ENCODE measurements around the gene GNA14. TPM values are rescaled to one million over a fixed set of nuclear protein-coding genes. Genes with fewer than 3 reads are reported as not detected.

GNA14 gene
- total and polyA plus RNA-seq, 5 experiments from 2014 or later = 0.17 TPM; not detected in 4

- no peaks in the 10 kb centered on the region for H3K4me1 Mint-ChIP-seq
- POLR2A ChIA-PET = no interaction called here
Observed at GRCh38 chr9:77534376-77535057, 113.6 kb downstream of the GNA14 start.

DNA sequence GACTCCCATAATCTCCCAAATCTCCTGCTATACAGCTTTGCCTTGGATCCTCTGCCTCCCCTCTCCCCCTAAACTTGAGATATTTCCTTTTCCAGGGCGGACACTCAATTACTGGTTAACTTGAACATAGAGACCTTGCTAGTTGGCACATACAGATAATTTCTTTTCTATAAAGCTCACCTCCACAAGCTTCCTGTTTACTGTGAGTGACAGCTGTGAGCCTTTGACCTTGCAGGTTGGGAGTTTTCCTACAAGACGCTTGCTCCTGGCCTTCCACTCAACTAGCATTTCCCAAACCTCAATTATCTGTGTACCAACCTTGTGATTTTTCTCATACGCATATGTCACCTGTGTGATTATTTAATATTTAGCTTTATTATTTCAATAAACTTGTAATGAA, 114.5 kb downstream of the GNA14 start:
- Mint-ChIP-seq H3K4me1 (no peaks in the 10 kb centered on the region), H3K4me3 (no peak overlapping the region), H3K27ac (no peak overlapping the region), H3K9me3 (peaks cover 0 to 1% (median 0%) of the 10 kb centered on the region in 9 donors), H3K27me3 (peaks cover 0 to 5% (median 1%) of the 10 kb centered on the region in 5 donors), H3K36me3 (no peaks in the 10 kb centered on the region)
- ATAC-seq = no peak
- POLR2A ChIA-PET = no interaction called here
- DNase-seq = no peak

More at GRCh38 chr9:77534376-77535057, 113.6 kb downstream of the GNA14 start:
- ATAC-seq (no peak), DNase-seq (no peak)
- H3K4me3 Mint-ChIP-seq = no peak overlapping the region
- no peak overlapping the region for H3K27ac Mint-ChIP-seq
- peaks cover 0 to 7% (median 0%) of the 10 kb centered on the region in 3 donors for H3K36me3 Mint-ChIP-seq
- peaks cover 0 to 7% (median 3%) of the 10 kb centered on the region in 9 donors for H3K9me3 Mint-ChIP-seq
- H3K27me3 Mint-ChIP-seq = peaks cover 2 to 9% (median 4%) of the 10 kb centered on the region in 5 donors

DNA sequence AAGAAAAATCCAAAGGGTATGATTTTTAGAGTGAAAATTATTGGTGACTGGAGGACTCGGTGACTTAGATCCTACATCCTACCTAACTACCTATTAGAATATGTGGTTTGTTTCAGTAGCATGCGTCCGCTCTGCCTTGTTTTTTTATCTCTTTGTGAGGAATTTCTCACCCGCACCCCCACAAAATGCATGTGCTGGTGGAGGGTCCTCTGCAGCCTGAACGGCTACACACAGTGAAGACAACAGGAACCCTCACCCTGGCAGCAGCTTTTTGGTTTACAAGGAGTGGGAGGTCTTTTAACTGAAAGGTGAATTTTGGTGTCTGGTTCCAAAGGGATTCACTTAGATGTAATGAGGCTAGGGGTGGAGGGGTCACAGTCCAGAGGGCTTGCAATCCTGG, 115.5 kb downstream of the GNA14 start:
- peaks cover 0 to 8% (median 1%) of the 10 kb centered on the region in 5 donors for H3K27me3 Mint-ChIP-seq
- DNase-seq (no peak), ATAC-seq (no peak)
- H3K27ac Mint-ChIP-seq = no peak overlapping the region
- no peak overlapping the region for H3K4me3 Mint-ChIP-seq
- H3K9me3 Mint-ChIP-seq = peaks cover 0 to 4% (median 0%) of the 10 kb centered on the region in 9 donors
- no peaks in the 10 kb centered on the region for H3K4me1 Mint-ChIP-seq
- H3K36me3 Mint-ChIP-seq = no peaks in the 10 kb centered on the region
- POLR2A ChIA-PET = no interaction called here

DNA sequence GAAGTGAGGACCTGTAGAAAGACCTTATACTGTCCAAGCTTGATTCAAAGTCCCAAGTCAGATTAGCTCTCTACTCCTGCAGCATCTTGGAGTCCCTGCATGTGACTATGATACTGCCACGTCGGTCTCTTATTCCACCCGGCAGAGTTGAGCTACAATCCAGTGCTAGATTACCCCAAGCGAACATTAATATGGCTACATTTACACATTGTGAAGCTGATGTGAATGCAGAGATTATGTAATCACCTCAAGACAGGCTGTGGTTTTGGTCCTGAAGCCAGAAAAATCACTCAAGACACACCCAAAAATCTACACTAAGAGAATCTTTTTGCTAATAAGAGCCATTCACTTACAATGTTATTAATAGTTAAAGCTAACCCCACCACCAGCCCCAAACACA, 116.7 kb downstream of the GNA14 start:
- H3K27ac Mint-ChIP-seq = no peak overlapping the region
- ATAC-seq = no peak

DNA sequence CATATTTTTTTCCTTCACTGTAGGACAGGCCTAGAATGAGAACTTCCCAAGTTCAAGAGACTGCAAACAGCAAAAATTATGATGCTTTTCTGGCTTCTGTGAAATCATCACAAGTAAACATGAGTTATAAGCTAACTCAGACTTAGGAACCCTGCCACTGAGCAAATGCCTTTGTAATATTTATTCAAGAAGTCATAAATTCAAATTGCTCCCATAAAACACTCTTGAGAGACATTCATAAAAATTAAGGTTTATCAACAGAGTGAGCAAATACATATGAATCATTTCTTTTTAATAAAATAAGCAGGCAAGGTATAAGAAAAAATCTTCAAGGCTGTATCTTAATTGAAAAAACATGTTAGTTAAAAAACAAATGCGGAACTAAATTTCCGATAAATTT, 124.2 kb downstream of the GNA14 start:
- ATAC-seq = no peak
- Mint-ChIP-seq H3K27ac (no peak overlapping the region), H3K9me3 (peaks cover 0 to 9% (median 0%) of the 10 kb centered on the region in 9 donors), H3K36me3 (no peaks in the 10 kb centered on the region), H3K27me3 (peaks cover 0 to 6% (median 0%) of the 10 kb centered on the region in 5 donors), H3K4me1 (peaks cover 0 to 2% (median 0%) of the 10 kb centered on the region in 4 donors), H3K4me3 (no peak overlapping the region)
- no peak for DNase-seq
- POLR2A ChIA-PET = no interaction called here

More for the DNA sequence above, 116.7 kb downstream of the GNA14 start:
- Mint-ChIP-seq H3K4me1 (no peaks in the 10 kb centered on the region), H3K36me3 (no peaks in the 10 kb centered on the region), H3K9me3 (peaks cover 0 to 6% (median 0%) of the 10 kb centered on the region in 9 donors), H3K4me3 (no peak overlapping the region), H3K27me3 (peaks cover 0 to 8% (median 1%) of the 10 kb centered on the region in 5 donors)
- no peak for DNase-seq
- POLR2A ChIA-PET = no interaction called here

DNA sequence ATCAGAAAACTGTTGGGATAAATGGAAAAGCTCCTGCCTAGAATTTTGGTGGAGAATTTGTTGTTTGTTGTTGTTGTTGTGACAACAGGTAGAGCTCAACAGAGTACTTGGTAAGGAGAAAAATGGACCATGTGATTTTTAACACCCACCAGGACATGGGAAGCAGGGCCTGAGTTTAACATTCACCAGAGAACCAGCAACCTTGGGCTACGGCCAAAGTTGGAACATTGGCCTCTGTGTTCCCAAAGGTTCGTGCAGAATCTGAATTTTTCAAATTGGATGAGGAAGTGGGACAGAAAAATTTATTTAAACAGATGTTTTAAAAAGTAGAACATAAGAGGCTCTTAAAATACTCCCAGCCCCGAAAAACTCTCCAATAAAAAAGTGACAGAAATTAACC, 127.0 kb downstream of the GNA14 start:
- H3K27me3 Mint-ChIP-seq = peaks cover 0 to 2% (median 0%) of the 10 kb centered on the region in 5 donors
- DNase-seq (no peak), ATAC-seq (no peak)
- peaks cover 0 to 4% (median 0%) of the 10 kb centered on the region in 9 donors for H3K9me3 Mint-ChIP-seq
- POLR2A ChIA-PET = no interaction called here
- H3K4me3 Mint-ChIP-seq = no peak overlapping the region
- H3K36me3 Mint-ChIP-seq = no peaks in the 10 kb centered on the region
- H3K4me1 Mint-ChIP-seq = peaks cover 0 to under 1% (median 0%) of the 10 kb centered on the region in 4 donors
- no peak overlapping the region for H3K27ac Mint-ChIP-seq

DNA sequence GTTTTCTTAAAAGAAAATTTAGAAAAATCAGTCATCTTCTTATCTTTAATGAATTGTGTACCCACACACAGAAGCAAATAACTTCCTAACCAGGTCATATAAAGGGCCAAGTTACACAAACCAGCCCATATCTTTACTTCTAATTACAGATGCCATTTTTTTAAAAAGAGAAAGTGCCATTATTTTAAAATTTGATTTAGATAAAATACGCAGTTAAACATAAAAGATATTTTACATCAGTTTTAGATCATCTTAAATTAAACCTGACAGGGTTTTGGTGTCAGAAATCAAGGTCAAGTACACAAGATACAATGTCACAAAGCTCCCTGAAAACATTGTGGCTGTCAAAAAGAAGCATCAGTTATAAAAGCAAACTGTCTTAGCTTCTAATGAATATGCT, 129.4 kb downstream of the GNA14 start:
- Mint-ChIP-seq H3K9me3 (no peaks in the 10 kb centered on the region), H3K4me3 (no peak overlapping the region), H3K4me1 (peaks cover 3 to 12% (median 3%) of the 10 kb centered on the region in 4 donors), H3K36me3 (no peaks in the 10 kb centered on the region), H3K27ac (no peak overlapping the region), H3K27me3 (peaks cover 0 to 2% (median 0%) of the 10 kb centered on the region in 5 donors)
- ATAC-seq (no peak), DNase-seq (no peak)
- POLR2A ChIA-PET = no interaction called here

DNA sequence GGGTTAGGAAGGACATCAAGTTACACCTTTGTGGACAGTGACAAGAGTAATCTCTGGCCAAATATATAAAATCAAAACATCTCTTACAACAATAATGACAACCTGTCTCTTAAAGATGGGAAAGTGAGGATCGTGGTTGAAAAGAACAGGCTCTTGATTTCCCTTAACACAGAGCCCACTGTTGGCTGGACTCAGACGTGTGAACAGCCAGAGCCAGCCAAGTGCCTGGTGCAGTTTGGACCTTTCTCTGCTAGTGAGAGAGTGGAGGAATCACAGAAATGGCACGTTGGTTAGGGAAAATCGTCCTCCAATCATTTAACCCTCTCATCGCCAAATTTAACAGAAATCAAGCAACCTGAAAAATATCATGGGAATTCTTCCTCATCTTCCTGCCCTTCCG, 131.3 kb downstream of the GNA14 start:
- Mint-ChIP-seq H3K36me3 (no peaks in the 10 kb centered on the region), H3K27me3 (peaks cover 0 to 2% (median 0%) of the 10 kb centered on the region in 5 donors)
- POLR2A ChIA-PET = no interaction called here

DNA sequence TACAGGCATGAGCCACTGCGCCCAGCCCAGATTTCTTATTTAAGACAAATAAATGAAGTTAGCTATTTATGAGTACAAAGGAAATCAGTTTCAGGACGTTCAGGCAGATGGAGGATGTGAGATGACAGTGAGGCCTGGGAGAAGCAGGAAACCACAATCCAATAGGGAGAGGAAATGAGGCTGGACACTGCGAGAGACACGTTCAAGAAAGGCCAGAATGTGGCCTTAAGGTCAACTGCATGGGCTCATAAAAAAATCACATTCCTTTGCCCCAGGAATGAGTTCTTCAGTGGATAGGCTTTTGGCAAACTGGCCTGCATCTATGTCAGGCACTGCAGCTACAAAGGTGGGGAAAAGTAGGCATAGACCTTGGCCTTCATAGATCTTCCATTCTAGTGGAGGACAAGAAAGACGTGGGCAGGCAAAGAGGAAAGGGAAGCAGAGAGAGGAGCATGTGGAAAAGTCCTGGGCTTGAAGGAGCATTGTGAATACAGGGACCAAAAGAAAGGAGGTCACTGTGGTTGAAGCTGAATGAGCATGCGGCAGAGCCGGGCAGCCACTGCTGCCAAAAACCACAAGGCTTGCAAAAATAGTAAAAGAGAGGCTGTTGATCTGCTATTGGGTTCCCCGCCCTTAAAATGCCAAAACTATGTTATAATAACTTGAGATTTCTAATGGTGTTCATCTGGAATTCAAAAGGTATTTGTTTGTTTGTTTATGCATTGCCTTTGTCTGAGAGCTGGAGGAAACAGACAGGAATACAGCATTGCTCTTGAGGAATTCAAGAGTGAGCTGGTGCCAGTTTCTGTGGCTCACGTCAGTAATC, 133.0 kb downstream of the GNA14 start:
- no peaks in the 10 kb centered on the region for H3K27me3 Mint-ChIP-seq
- DNase-seq = no peak
- no peaks in the 10 kb centered on the region for H3K9me3 Mint-ChIP-seq
- H3K36me3 Mint-ChIP-seq = no peaks in the 10 kb centered on the region
- POLR2A ChIA-PET = no interaction called here
- peak overlapping the region in 2 of 10 donors; percentile 17 to 31 for H3K27ac Mint-ChIP-seq
- no peak for ATAC-seq
- no peak overlapping the region for H3K4me3 Mint-ChIP-seq
- H3K4me1 Mint-ChIP-seq = peaks cover 3 to 12% (median 3%) of the 10 kb centered on the region in 4 donors

More for the DNA sequence above, 131.3 kb downstream of the GNA14 start:
- DNase-seq (no peak), ATAC-seq (no peak)
- Mint-ChIP-seq H3K4me3 (no peak overlapping the region), H3K9me3 (no peaks in the 10 kb centered on the region), H3K27ac (no peak overlapping the region), H3K4me1 (peaks cover 3 to 12% (median 3%) of the 10 kb centered on the region in 4 donors)

DNA sequence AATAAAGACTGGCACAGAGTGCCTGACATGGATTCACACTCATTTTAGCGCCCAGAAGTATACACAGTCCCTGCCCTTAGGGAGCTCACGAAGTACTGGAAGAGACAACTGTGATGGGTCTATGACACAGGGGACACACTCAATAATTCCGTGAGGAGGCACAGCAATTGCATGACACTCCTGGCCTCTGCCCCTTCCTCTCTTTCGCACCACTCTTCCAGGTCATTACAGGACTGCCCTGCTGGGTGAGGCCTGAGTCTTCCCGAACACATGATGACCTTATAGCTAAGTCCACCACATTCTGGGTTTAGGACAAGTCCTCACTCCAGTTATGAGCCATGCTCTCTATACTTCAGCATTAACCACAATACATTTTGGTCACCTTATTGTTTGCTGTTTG, 134.7 kb downstream of the GNA14 start:
- H3K27ac Mint-ChIP-seq = no peak overlapping the region
- DNase-seq (no peak), ATAC-seq (no peak)
- H3K9me3 Mint-ChIP-seq = no peaks in the 10 kb centered on the region
- no peaks in the 10 kb centered on the region for H3K36me3 Mint-ChIP-seq
- POLR2A ChIA-PET = no interaction called here
- peaks cover 3 to 12% (median 3%) of the 10 kb centered on the region in 4 donors for H3K4me1 Mint-ChIP-seq
- H3K27me3 Mint-ChIP-seq = peaks cover 0 to 3% (median 0%) of the 10 kb centered on the region in 5 donors
- H3K4me3 Mint-ChIP-seq = no peak overlapping the region

- no peak overlapping the region for H3K27ac Mint-ChIP-seq
Observed at GRCh38 chr9:77512876-77513275, 135.2 kb downstream of the GNA14 start.

DNA sequence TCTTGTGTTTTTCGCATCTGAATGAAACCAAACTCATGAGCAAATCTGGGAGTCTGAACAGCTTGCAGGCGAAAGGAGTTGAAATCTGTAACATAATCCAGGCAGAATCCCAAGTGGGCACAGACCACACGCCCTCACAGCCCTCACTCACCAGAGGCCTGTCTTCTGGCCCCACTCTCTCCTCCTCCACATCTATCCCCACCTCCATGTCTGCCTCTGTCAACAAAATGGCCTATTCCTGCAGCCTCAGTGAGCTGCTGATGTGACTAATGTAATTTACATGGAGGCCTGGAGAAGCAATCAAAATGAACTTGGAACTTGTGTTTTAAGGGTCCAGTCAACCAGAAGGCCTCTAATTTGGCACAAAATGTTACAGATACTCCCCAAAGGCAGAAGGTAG, 136.6 kb downstream of the GNA14 start:
- no peak for DNase-seq
- no peak for ATAC-seq
- POLR2A ChIA-PET = no interaction called here
- Mint-ChIP-seq H3K4me3 (no peak overlapping the region), H3K27ac (no peak overlapping the region), H3K36me3 (no peaks in the 10 kb centered on the region), H3K9me3 (no peaks in the 10 kb centered on the region), H3K27me3 (peaks cover 0 to 6% (median 0%) of the 10 kb centered on the region in 5 donors), H3K4me1 (peaks cover 3 to 12% (median 3%) of the 10 kb centered on the region in 4 donors)

More at GRCh38 chr9:77512876-77513275, 135.2 kb downstream of the GNA14 start:
- H3K27me3 Mint-ChIP-seq = peaks cover 0 to 6% (median 0%) of the 10 kb centered on the region in 5 donors
- H3K36me3 Mint-ChIP-seq = no peaks in the 10 kb centered on the region
- no peaks in the 10 kb centered on the region for H3K9me3 Mint-ChIP-seq
- POLR2A ChIA-PET = no interaction called here
- no peak overlapping the region for H3K4me3 Mint-ChIP-seq
- peaks cover 3 to 12% (median 3%) of the 10 kb centered on the region in 4 donors for H3K4me1 Mint-ChIP-seq
- no peak for DNase-seq
- ATAC-seq = no peak

DNA sequence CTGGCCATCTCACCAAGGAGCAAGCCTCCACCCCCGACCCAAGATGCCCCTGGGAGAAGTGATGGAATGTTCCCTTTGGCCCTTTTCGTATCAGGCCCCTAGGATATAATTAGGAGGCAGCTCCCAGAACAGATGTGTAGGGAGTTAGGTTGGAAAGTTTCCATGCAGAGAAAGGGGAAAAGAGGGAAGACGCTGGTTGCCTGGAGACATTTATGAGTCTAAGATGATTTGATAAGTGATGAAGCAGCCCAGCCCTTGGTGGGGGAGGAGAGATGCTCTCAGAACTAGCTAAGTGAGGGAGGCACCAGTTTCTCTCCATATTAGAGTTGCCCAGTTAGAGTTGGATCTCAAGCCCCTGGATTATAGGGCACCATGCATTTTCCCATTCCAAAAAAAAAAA, 137.5 kb downstream of the GNA14 start:
- Mint-ChIP-seq H3K36me3 (no peaks in the 10 kb centered on the region), H3K27ac (no peak overlapping the region), H3K9me3 (no peaks in the 10 kb centered on the region), H3K4me3 (no peak overlapping the region), H3K4me1 (peaks cover 3 to 12% (median 3%) of the 10 kb centered on the region in 4 donors), H3K27me3 (peaks cover 0 to 6% (median 0%) of the 10 kb centered on the region in 5 donors)
- ATAC-seq = no peak
- POLR2A ChIA-PET = no interaction called here
- DNase-seq = no peak

All from naive thymus-derived CD8-positive, alpha-beta T cell (primary cell).